Endothelial cell of umbilical vein (primary cell): Measurements from ENCODE around the gene PCNT. TPM values are rescaled to one million over a fixed set of nuclear protein-coding genes. Genes with fewer than 3 reads are reported as not detected.

Source experiments
- BruUV-seq: library from RNA; stranded (reverse); fragments of 400-500 nt; replicated peaks from 2 replicates; lab custom pipeline; 2021; lab: Mats Ljungman, UMichigan
- CTCF ChIA-PET: fragments of 300-600, 350-600 bp; sonication (Branson Sonifier 250); formaldehyde crosslinking; loops from one replicate; lab custom pipeline; 2021; ENCODE audit warnings: antibody characterized with exemption, inconsistent platforms; lab: Charles Lee
- POLR2A ChIA-PET: fragments of 300-600, 350-600 bp; sonication (Branson Sonifier 250); formaldehyde crosslinking; loops from one replicate; lab custom pipeline; 2021; ENCODE audit warnings: antibody characterized with exemption, inconsistent platforms; lab: Charles Lee
- DNase-seq: peaks from one replicate; pipeline ENCODE4 v3.0.0-alpha.2; 2011; ENCODE audit warnings: low read depth, low spot score
- FAIRE-seq: peaks from 2 replicates; lab custom pipeline; 2011; peaks lifted over from hg19 to GRCh38; lab: Jason Lieb, UNC
- H2AFZ ChIP-seq: 2 replicates; pipeline ENCODE4 v1.6.0; 2012; ENCODE audit warnings: low read depth, low read length, control low read depth, inconsistent platforms
- H3K27ac ChIP-seq: 2 replicates; pipeline ENCODE4 v1.5.1; 2011; ENCODE audit warnings: low read depth, mild to moderate bottlenecking, control low read depth, low read length, moderate library complexity; ENCODE audit not compliant: insufficient read depth
- H3K27me3 ChIP-seq, 2 experiments: 2 replicates each; pipeline versions ENCODE4 v1.6.0 to v1.6.1; 2011; ENCODE audit warnings: low read length in 2 of 2, mixed read lengths in 1 of 2; ENCODE audit not compliant: control insufficient read depth in 2 of 2, insufficient read depth in 2 of 2
- H3K36me3 ChIP-seq, 2 experiments: 2 replicates in 1 of 2; 3 replicates in 1 of 2; pipeline ENCODE4 v1.5.1; 2011; ENCODE audit warnings: low read length in 2 of 2, mild to moderate bottlenecking in 1 of 2, moderate library complexity in 1 of 2; ENCODE audit not compliant: control insufficient read depth in 2 of 2, insufficient read depth in 2 of 2; ENCODE audit errors: extremely low read depth in 1 of 2
- H3K4me1 ChIP-seq: 3 replicates; pipeline ENCODE4 v1.5.1; 2011; ENCODE audit warnings: mild to moderate bottlenecking, low read length; ENCODE audit not compliant: control insufficient read depth, insufficient read depth; ENCODE audit errors: extremely low read depth
- H3K4me2 ChIP-seq: 2 replicates; pipeline ENCODE4 v1.6.1; 2011; ENCODE audit warnings: low read length, control low read depth, mixed read lengths; ENCODE audit not compliant: insufficient read depth
- H3K4me3 ChIP-seq, 3 experiments: fragments of 200-600 bp in 1 of 3; sonication (generic), shearing (Covaris generic) in 1 of 3; replicated peaks in 1 of 3; 2 replicates each; pipeline ENCODE4 v1.5.1; 2011 to 2016; ENCODE audit warnings: control low read depth in 3 of 3, low read length in 3 of 3, mild to moderate bottlenecking in 2 of 3, inconsistent platforms in 1 of 3, low read depth in 1 of 3, moderate library complexity in 1 of 3; ENCODE audit not compliant: insufficient read depth in 1 of 3
- H3K79me2 ChIP-seq: 2 replicates; pipeline ENCODE4 v1.6.0; 2012; ENCODE audit warnings: low read length, inconsistent platforms; ENCODE audit not compliant: control insufficient read depth, insufficient read depth
- H3K9ac ChIP-seq: replicated peaks from 2 replicates; pipeline ENCODE3; 2011; ENCODE audit warnings: low read length, control low read depth; ENCODE audit not compliant: insufficient read depth; ENCODE audit errors: extremely low read depth
- H3K9me1 ChIP-seq: replicated peaks from 3 replicates; pipeline ENCODE4 v1.6.0; 2011; ENCODE audit warnings: mild to moderate bottlenecking, low read length; ENCODE audit not compliant: control insufficient read depth, insufficient read depth; ENCODE audit errors: extremely low read depth
- H3K9me3 ChIP-seq: replicated peaks from 2 replicates; pipeline ENCODE4 v1.5.1; 2012; ENCODE audit warnings: low read length, inconsistent platforms; ENCODE audit not compliant: control insufficient read depth, insufficient read depth
- H4K20me1 ChIP-seq: replicated peaks from 2 replicates; pipeline ENCODE3; 2011; ENCODE audit warnings: mild to moderate bottlenecking, low read length; ENCODE audit not compliant: control insufficient read depth, insufficient read depth; ENCODE audit errors: extremely low read depth
- FOS ChIP-seq: IDR thresholded peaks from 2 replicates; pipeline ENCODE4 v1.6.1; 2011; ENCODE audit warnings: mild to moderate bottlenecking, low read length, moderate library complexity, borderline replicate concordance; ENCODE audit not compliant: insufficient read depth
- GATA2 ChIP-seq: IDR thresholded peaks from 2 replicates; pipeline ENCODE4 v1.7.0; 2011; ENCODE audit warnings: low read depth, mild to moderate bottlenecking, moderate library complexity, mixed read lengths, low read length; ENCODE audit not compliant: insufficient read length, insufficient read depth
- JUN ChIP-seq: IDR thresholded peaks from 2 replicates; pipeline ENCODE4 v1.6.1; 2011; ENCODE audit warnings: borderline replicate concordance, low read depth; ENCODE audit not compliant: insufficient read length, insufficient read depth
- MAX ChIP-seq: IDR thresholded peaks from 2 replicates; pipeline ENCODE4 v1.6.1; 2011; ENCODE audit not compliant: insufficient read depth, insufficient read length
- MYC ChIP-seq: IDR thresholded peaks from one replicate; pipeline ENCODE4 v1.6.1; 2011; ENCODE audit warnings: mild to moderate bottlenecking, low read depth, low read length
- POLR2A ChIP-seq: IDR thresholded peaks from 2 replicates; pipeline ENCODE4 v1.6.1; 2012; ENCODE audit warnings: low read depth, mild to moderate bottlenecking, control low read depth, low read length
- dilution Hi-C: fragments of 300-500 bp; cut with MboI; formaldehyde crosslinking; loops from one replicate; pipeline ENCODE4 v1.15.0; 2019; ENCODE audit warnings: low sequenced_read_pairs; ENCODE audit not compliant: extremely low pct_ligation_motif_present
- intact Hi-C: fragments of 100-400 bp; cut with micrococcal nuclease; formaldehyde crosslinking; loops from one replicate; pipeline ENCODE4 v1.10.0; 2022
- polyA plus RNA-seq, 4 experiments: library from polyadenylated mRNA; depleted of rRNA in 3 of 4; stranded (reverse) in 3 of 4; unstranded in 1 of 4; fragments of >200 nt; gene quantifications; 2 replicates each; pipeline versions ENCODE4 v1.2.1 to v1.2.3, GENCODE V29; 2011 to 2012; ENCODE audit warnings: missing spikeins in 1 of 4
- total RNA-seq: library from RNA; stranded (reverse); gene quantifications from 2 replicates; pipeline ENCODE4 v1.2.3, GENCODE V29; 2021
- TF ChIP-seq, protein P1 (sequence below), 2 donors: IDR thresholded peaks; 1 replicate in 1 of 2; 2 replicates in 1 of 2; pipeline ENCODE4 v1.5.1; 2011; ENCODE audit warnings: low read length in 2 of 2, mild to moderate bottlenecking in 2 of 2, moderate library complexity in 2 of 2, control low read depth in 1 of 2, inconsistent platforms in 1 of 2, low read depth in 1 of 2; ENCODE audit not compliant: insufficient read depth in 1 of 2; ENCODE audit errors: extremely low read depth in 1 of 2

The PCNT gene
- total and polyA plus RNA-seq, 2 donors (not counting 3 experiments of a cell fraction or from before 2014, with no cell fraction given): 9.6 to 49.5 TPM

DNA sequence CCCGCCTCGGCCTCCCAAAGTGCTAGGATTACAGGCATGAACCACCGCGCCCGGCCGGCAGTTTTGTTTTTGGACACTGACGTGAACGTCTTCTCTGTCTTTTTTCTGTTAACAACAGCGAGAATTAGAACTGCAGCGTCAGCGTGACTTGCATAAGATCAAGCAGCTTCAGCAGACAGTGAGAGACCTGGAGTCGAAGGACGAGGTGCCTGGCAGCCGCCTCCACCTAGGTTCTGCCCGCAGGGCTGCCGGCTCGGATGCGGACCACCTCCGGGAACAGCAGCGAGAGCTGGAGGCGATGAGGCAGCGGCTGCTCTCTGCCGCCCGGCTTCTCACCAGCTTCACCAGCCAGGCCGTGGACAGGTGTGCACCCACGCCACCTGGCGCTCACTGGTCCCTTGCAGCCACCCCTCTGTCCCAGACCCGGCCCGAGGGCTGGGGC, 111.9 kb downstream of the PCNT start:
- ChIA-PET CTCF (no interaction called here), POLR2A (no interaction called here)
- dilution Hi-C loops (no loop called here), intact Hi-C loops (no loop called here)
- DNase-seq: no peak
- Histone ChIP-seq H3K9me1 (no peaks in the 10 kb centered on the region), H3K9me3 (no peaks in the 10 kb centered on the region), H3K9ac (no peak overlapping the region), H3K4me1 (no peaks in the 10 kb centered on the region), H4K20me1 (no peaks in the 10 kb centered on the region), H3K79me2 (no peaks in the 10 kb centered on the region), H3K27ac (no peak overlapping the region), H2AFZ (no peak overlapping the region), H3K4me2 (no peak overlapping the region), H3K36me3 (peaks cover 11 to 34% of the 10 kb centered on the region in 2 experiments), H3K27me3 (no peaks in the 10 kb centered on the region), H3K4me3 (no peak overlapping the region)
- TF ChIP-seq JUN (no peak), MAX (no peak), POLR2A (no peak), GATA2 (no peak), FOS (no peak), MYC (no peak)
- TF ChIP-seq, protein P1, sequence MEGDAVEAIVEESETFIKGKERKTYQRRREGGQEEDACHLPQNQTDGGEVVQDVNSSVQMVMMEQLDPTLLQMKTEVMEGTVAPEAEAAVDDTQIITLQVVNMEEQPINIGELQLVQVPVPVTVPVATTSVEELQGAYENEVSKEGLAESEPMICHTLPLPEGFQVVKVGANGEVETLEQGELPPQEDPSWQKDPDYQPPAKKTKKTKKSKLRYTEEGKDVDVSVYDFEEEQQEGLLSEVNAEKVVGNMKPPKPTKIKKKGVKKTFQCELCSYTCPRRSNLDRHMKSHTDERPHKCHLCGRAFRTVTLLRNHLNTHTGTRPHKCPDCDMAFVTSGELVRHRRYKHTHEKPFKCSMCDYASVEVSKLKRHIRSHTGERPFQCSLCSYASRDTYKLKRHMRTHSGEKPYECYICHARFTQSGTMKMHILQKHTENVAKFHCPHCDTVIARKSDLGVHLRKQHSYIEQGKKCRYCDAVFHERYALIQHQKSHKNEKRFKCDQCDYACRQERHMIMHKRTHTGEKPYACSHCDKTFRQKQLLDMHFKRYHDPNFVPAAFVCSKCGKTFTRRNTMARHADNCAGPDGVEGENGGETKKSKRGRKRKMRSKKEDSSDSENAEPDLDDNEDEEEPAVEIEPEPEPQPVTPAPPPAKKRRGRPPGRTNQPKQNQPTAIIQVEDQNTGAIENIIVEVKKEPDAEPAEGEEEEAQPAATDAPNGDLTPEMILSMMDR (IDR thresholded peaks at IDR 0.05; ENCODE audit: extremely low read depth in 1 of 2, insufficient read depth in 1 of 2, low read depth in 1 of 2, low read length in 2 of 2): no peak
- BruUV-seq: no TSS peak
- FAIRE-seq: no peak
